Activated CD4-positive, alpha-beta memory T cell treated with anti-CD3 and anti-CD28 coated beads for 36 hours (primary cell): ENCODE measurements around the gene KCTD16. TPM values are rescaled to one million over a fixed set of nuclear protein-coding genes. Genes with fewer than 3 reads are reported as not detected.

Experiments used
- CTCF ChIA-PET: fragments of 350-600 bp; sonication (Branson Sonifier 250); formaldehyde crosslinking; loops from one replicate; lab custom pipeline; 2021; ENCODE audit warnings: antibody characterized with exemption, inconsistent platforms; lab: Charles Lee
- POLR2A ChIA-PET: fragments of 350-600 bp; sonication (Branson Sonifier 250); formaldehyde crosslinking; loops from one replicate; lab custom pipeline; 2021; ENCODE audit warnings: antibody characterized with exemption; lab: Charles Lee
- DNase-seq: peaks from one replicate; pipeline ENCODE4 v3.0.0-alpha.2; 2020
- H3K27ac Mint-ChIP-seq: one replicate; pipeline ENCODE4 v1.8.0; 2021; ENCODE audit warnings: mixed read lengths
- H3K27me3 Mint-ChIP-seq: one replicate; pipeline ENCODE4 v1.8.0; 2021; ENCODE audit warnings: mixed read lengths
- H3K36me3 Mint-ChIP-seq: one replicate; pipeline ENCODE4 v1.8.0; 2021; ENCODE audit warnings: mixed read lengths
- H3K4me1 Mint-ChIP-seq: one replicate; pipeline ENCODE4 v1.8.0; 2021; ENCODE audit warnings: low read depth, mixed read lengths
- H3K4me3 Mint-ChIP-seq: one replicate; pipeline ENCODE4 v1.8.0; 2021; ENCODE audit warnings: mild to moderate bottlenecking, mixed read lengths
- H3K9me3 Mint-ChIP-seq: one replicate; pipeline ENCODE4 v1.8.0; 2021; ENCODE audit warnings: mixed read lengths
- intact Hi-C: fragments of 100-400 bp; cut with micrococcal nuclease; formaldehyde crosslinking; loops from one replicate; pipeline ENCODE4 v1.15.1; 2023
- total RNA-seq, 2 experiments: library from RNA; stranded (reverse); gene quantifications; one replicate each; pipeline ENCODE4 v1.2.3, GENCODE V29; 2021

Gene KCTD16
- total RNA-seq, 2 experiments from 2014 or later = 0.24 to 0.27 TPM

DNA sequence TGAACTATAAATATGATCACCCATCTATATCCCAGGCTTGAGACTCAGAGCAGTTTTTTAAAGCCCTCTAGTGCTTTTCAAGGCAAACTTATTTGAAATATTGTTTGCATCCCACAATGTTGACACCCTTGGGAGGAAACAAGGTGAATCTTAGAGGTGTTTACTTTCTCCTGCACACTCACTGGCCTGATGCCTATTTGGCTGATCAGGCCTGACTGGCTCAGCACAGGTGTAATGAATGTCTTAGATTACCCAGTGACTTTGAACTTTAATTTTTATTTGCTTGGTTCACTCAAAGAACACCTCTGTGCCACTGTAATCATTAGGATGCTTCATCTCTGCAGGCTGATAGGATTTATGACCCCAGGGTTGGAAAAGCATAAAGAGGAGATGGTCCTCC is 158.3 kb downstream of the KCTD16 start:
- ChIA-PET POLR2A (no interaction called here), CTCF (no interaction called here)
- H3K4me1 Mint-ChIP-seq = no peaks in the 10 kb centered on the region
- H3K9me3 Mint-ChIP-seq = no peaks in the 10 kb centered on the region
- H3K27ac Mint-ChIP-seq = no peak overlapping the region
- intact Hi-C loops = no loop called here
- H3K4me3 Mint-ChIP-seq = no peak overlapping the region
- no peaks in the 10 kb centered on the region for H3K27me3 Mint-ChIP-seq
- H3K36me3 Mint-ChIP-seq = no peaks in the 10 kb centered on the region
- DNase-seq = no peak

- POLR2A ChIA-PET = no interaction called here
- no peak for DNase-seq
- CTCF ChIA-PET = no interaction called here
- Mint-ChIP-seq H3K9me3 (no peaks in the 10 kb centered on the region), H3K4me3 (no peak overlapping the region), H3K36me3 (no peaks in the 10 kb centered on the region), H3K27ac (no peak overlapping the region), H3K27me3 (no peaks in the 10 kb centered on the region), H3K4me1 (no peaks in the 10 kb centered on the region)
- intact Hi-C loops = no loop called here
These were observed 159.0 kb downstream of the KCTD16 start for GRCh38 chr5:144329681-144330080.

GRCh38 chr5:144331361-144331760 is 160.7 kb downstream of the KCTD16 start:
- Mint-ChIP-seq H3K36me3 (no peaks in the 10 kb centered on the region), H3K4me1 (no peaks in the 10 kb centered on the region), H3K4me3 (no peak overlapping the region), H3K9me3 (no peaks in the 10 kb centered on the region), H3K27me3 (no peaks in the 10 kb centered on the region), H3K27ac (no peak overlapping the region)
- POLR2A ChIA-PET = no interaction called here
- no peak for DNase-seq
- intact Hi-C loops = no loop called here
- CTCF ChIA-PET = no interaction called here

DNA sequence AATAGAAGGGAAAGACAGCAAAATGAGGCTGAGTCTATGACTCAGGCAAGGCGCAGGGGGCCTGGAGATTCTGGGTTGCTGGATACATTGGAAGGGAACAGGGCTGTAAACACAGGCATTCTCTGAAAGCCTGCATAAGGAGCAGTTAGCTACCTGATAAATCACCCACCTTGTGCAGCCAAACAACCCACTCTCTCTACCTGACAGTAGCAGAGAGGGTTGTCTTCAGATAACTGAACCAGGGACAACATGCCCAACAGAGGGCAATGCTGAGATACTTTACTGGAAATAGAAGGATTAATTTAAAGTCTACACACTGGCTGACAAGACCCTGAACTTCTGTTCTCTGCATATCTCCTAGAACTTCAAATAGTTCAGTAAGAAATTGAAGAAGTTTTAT is 161.6 kb downstream of the KCTD16 start:
- H3K27me3 Mint-ChIP-seq = no peaks in the 10 kb centered on the region
- ChIA-PET POLR2A (no interaction called here), CTCF (no interaction called here)
- DNase-seq = no peak
- intact Hi-C loops = no loop called here
- no peak overlapping the region for H3K4me3 Mint-ChIP-seq
- H3K27ac Mint-ChIP-seq = no peak overlapping the region
- no peaks in the 10 kb centered on the region for H3K9me3 Mint-ChIP-seq
- no peaks in the 10 kb centered on the region for H3K4me1 Mint-ChIP-seq
- H3K36me3 Mint-ChIP-seq = no peaks in the 10 kb centered on the region

GRCh38 chr5:144333336-144333920 is 162.8 kb downstream of the KCTD16 start:
- POLR2A ChIA-PET = no interaction called here
- Mint-ChIP-seq H3K27me3 (no peaks in the 10 kb centered on the region), H3K4me3 (no peak overlapping the region), H3K36me3 (no peaks in the 10 kb centered on the region), H3K4me1 (no peaks in the 10 kb centered on the region), H3K27ac (no peak overlapping the region), H3K9me3 (no peaks in the 10 kb centered on the region)
- intact Hi-C loops = no loop called here
- DNase-seq = no peak
- CTCF ChIA-PET = interaction anchor here (1.0 kb wide), 1 partner anchor 130 kb away, joined by 3 read pairs; no protein-coding TSS in a partner anchor

- no peaks in the 10 kb centered on the region for H3K9me3 Mint-ChIP-seq
- intact Hi-C loops = no loop called here
- no peak overlapping the region for H3K4me3 Mint-ChIP-seq
- H3K27me3 Mint-ChIP-seq = no peaks in the 10 kb centered on the region
- CTCF ChIA-PET = no interaction called here
- no peaks in the 10 kb centered on the region for H3K4me1 Mint-ChIP-seq
- DNase-seq = no peak
- no peaks in the 10 kb centered on the region for H3K36me3 Mint-ChIP-seq
- POLR2A ChIA-PET = no interaction called here
- H3K27ac Mint-ChIP-seq = no peak overlapping the region
These were observed 164.9 kb downstream of the KCTD16 start for GRCh38 chr5:144335561-144335960.

GRCh38 chr5:144336191-144336961 is 165.7 kb downstream of the KCTD16 start:
- CTCF ChIA-PET = no interaction called here
- Mint-ChIP-seq H3K27me3 (no peaks in the 10 kb centered on the region), H3K9me3 (peaks cover 4% of the 10 kb centered on the region), H3K4me3 (no peak overlapping the region), H3K36me3 (no peaks in the 10 kb centered on the region), H3K27ac (no peak overlapping the region), H3K4me1 (no peaks in the 10 kb centered on the region)
- DNase-seq = no peak
- intact Hi-C loops = no loop called here
- POLR2A ChIA-PET = no interaction called here

GRCh38 chr5:144352330-144352729 is 181.7 kb downstream of the KCTD16 start:
- intact Hi-C loops = no loop called here
- H3K4me3 Mint-ChIP-seq = no peak overlapping the region
- no peaks in the 10 kb centered on the region for H3K27me3 Mint-ChIP-seq
- ChIA-PET CTCF (no interaction called here), POLR2A (no interaction called here)
- no peaks in the 10 kb centered on the region for H3K9me3 Mint-ChIP-seq
- H3K27ac Mint-ChIP-seq = no peak overlapping the region
- DNase-seq = no peak
- H3K4me1 Mint-ChIP-seq = no peaks in the 10 kb centered on the region
- no peaks in the 10 kb centered on the region for H3K36me3 Mint-ChIP-seq

GRCh38 chr5:144352732-144353317 is 182.2 kb downstream of the KCTD16 start:
- Mint-ChIP-seq H3K9me3 (no peaks in the 10 kb centered on the region), H3K27me3 (no peaks in the 10 kb centered on the region), H3K36me3 (no peaks in the 10 kb centered on the region), H3K27ac (no peak overlapping the region), H3K4me3 (no peak overlapping the region), H3K4me1 (no peaks in the 10 kb centered on the region)
- intact Hi-C loops = no loop called here
- POLR2A ChIA-PET = no interaction called here
- CTCF ChIA-PET = no interaction called here
- DNase-seq = no peak

DNA sequence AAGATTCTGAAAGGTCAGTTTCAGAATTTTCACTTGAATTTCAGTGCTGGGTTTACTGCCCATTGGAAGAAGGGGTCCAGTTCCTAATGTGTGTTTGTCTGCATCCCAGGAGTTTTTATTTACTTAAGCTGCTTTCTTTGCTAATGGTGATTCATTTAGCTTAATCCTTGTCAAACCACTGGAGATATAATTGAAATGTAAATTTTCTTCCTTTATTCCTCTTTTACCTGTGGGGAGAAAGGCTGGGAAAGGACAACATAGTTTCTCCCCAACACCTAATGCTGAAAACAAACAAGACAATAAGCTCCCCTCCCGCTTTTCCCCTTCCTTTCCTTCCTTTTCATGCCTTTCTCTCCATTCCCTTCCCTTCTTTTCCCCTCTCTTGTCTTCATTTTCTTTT is 185.8 kb downstream of the KCTD16 start:
- H3K4me1 Mint-ChIP-seq = no peaks in the 10 kb centered on the region
- DNase-seq = no peak
- ChIA-PET POLR2A (no interaction called here), CTCF (no interaction called here)
- H3K4me3 Mint-ChIP-seq = no peak overlapping the region
- H3K27ac Mint-ChIP-seq = no peak overlapping the region
- H3K36me3 Mint-ChIP-seq = no peaks in the 10 kb centered on the region
- H3K9me3 Mint-ChIP-seq = no peaks in the 10 kb centered on the region
- H3K27me3 Mint-ChIP-seq = no peaks in the 10 kb centered on the region
- intact Hi-C loops = no loop called here

GRCh38 chr5:144361406-144361805 is 190.7 kb downstream of the KCTD16 start:
- ChIA-PET POLR2A (interaction anchor here (0.5 kb wide), 1 partner anchor 924 kb away, joined by 3 read pairs; no protein-coding TSS in a partner anchor), CTCF (interaction anchor here (0.6 kb wide), 1 partner anchor 663 kb away, joined by 3 read pairs; no protein-coding TSS in a partner anchor)
- Mint-ChIP-seq H3K9me3 (no peaks in the 10 kb centered on the region), H3K27me3 (no peaks in the 10 kb centered on the region), H3K36me3 (no peaks in the 10 kb centered on the region), H3K4me3 (no peak overlapping the region), H3K27ac (no peak overlapping the region), H3K4me1 (no peaks in the 10 kb centered on the region)
- intact Hi-C loops = no loop called here
- DNase-seq = no peak

- Mint-ChIP-seq H3K9me3 (no peaks in the 10 kb centered on the region), H3K27me3 (no peaks in the 10 kb centered on the region), H3K4me1 (no peaks in the 10 kb centered on the region), H3K27ac (no peak overlapping the region), H3K4me3 (no peak overlapping the region), H3K36me3 (no peaks in the 10 kb centered on the region)
- intact Hi-C loops = no loop called here
- CTCF ChIA-PET = no interaction called here
- no peak for DNase-seq
- POLR2A ChIA-PET = no interaction called here
These were observed 195.2 kb downstream of the KCTD16 start for GRCh38 chr5:144365885-144366284.
